Measurements from ENCODE around the gene PEMT. TPM values are rescaled to one million over a fixed set of nuclear protein-coding genes. Genes with fewer than 3 reads are reported as not detected.

PEMT gene
- total and polyA plus RNA-seq, 7 donors, result 5.3 to 21.9 (median 13.5) TPM

DNA sequence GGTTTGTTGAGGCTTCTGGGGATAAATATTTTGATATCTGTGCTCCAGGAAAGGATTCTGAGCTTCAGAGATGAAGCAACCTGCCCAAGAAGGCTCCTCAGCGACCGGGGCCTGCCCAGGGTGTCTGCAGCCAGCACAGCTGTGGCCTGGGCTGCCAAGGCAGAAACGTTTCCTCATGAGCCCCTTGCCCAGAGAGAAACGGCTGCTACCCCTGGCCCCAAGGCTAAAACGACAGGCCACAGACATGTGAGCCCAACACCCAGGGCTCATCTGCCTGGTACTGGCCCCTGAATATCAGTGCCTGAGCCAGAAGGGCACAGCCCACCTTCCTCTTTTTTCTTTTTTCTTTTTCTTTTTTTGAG, 49.9 kb downstream of the PEMT start:
- Histone ChIP-seq H3K9me3 (no peaks in the 10 kb centered on the region), H3K4me1 (peaks cover 0 to 14% (median under 1%) of the 10 kb centered on the region in 4 donors), H3K27ac (no peak overlapping the region), H3K27me3 (no peaks in the 10 kb centered on the region), H3K36me3 (no peaks in the 10 kb centered on the region), H3K4me3 (no peak overlapping the region)
- intact Hi-C loops (cut with DNase I), result no loop called here
- WGBS, 2 donors, result 77 to 84% methylated on average over 5 of the region's 5 CpGs
- TF ChIP-seq, protein P1, sequence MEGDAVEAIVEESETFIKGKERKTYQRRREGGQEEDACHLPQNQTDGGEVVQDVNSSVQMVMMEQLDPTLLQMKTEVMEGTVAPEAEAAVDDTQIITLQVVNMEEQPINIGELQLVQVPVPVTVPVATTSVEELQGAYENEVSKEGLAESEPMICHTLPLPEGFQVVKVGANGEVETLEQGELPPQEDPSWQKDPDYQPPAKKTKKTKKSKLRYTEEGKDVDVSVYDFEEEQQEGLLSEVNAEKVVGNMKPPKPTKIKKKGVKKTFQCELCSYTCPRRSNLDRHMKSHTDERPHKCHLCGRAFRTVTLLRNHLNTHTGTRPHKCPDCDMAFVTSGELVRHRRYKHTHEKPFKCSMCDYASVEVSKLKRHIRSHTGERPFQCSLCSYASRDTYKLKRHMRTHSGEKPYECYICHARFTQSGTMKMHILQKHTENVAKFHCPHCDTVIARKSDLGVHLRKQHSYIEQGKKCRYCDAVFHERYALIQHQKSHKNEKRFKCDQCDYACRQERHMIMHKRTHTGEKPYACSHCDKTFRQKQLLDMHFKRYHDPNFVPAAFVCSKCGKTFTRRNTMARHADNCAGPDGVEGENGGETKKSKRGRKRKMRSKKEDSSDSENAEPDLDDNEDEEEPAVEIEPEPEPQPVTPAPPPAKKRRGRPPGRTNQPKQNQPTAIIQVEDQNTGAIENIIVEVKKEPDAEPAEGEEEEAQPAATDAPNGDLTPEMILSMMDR (IDR thresholded peaks at IDR 0.05), result no peak
- TF ChIP-seq EP300 (IDR thresholded peaks at IDR 0.05), result no peak
- no peak for TF ChIP-seq POLR2AphosphoS5 (IDR thresholded peaks at IDR 0.05)
- no peak for TF ChIP-seq POLR2A (IDR thresholded peaks at IDR 0.05)
- DNase-seq, result no peak

DNA sequence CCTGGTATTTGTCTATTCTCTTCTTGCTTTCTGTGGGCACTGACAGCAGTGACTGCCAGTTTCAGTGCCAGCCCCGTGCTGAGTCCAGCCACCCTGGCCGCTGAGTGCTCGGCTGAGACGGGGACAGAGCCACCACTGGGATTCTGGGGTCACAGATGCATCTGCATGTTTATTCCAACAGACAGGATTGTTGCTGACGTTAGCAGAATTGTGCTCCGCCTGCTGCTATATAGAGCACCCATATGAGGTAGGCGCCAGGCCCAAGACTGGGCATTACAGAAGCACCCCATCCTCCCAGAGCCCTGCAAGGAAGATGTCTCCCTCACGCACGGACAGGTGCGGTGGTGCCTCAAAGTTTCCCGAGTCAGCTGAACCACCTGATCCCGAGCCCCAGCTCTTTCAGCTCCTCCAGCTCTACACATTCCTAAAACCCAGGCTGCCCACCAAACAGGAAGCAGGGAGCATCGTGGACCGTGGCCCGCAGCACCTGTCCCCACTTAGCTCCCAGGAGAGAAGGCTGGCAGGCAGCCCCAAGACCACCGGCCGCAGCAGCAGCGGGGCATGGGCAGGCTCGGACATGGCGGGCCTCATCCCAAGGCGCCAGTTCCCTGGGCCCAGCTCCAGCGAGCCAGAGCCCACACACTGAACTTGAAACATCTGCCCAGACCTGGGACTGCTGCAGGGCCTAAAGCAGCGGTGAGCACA, 50.4 kb downstream of the PEMT start:
- Histone ChIP-seq H3K4me3 (no peak overlapping the region), H3K36me3 (no peaks in the 10 kb centered on the region), H3K4me1 (peaks cover 0 to 20% (median 5%) of the 10 kb centered on the region in 4 donors), H3K9me3 (no peaks in the 10 kb centered on the region), H3K27ac (no peak overlapping the region), H3K27me3 (no peaks in the 10 kb centered on the region)
- TF ChIP-seq POLR2AphosphoS5 (IDR thresholded peaks at IDR 0.05) (no peak), EP300 (IDR thresholded peaks at IDR 0.05) (no peak), POLR2A (IDR thresholded peaks at IDR 0.05) (no peak)
- TF ChIP-seq, protein P1 (IDR thresholded peaks at IDR 0.05), result no peak
- DNase-seq, result no peak
- WGBS, 2 donors, result 86 to 87% methylated on average over 23 of the region's 23 CpGs
- intact Hi-C loops (cut with DNase I), result no loop called here

DNA sequence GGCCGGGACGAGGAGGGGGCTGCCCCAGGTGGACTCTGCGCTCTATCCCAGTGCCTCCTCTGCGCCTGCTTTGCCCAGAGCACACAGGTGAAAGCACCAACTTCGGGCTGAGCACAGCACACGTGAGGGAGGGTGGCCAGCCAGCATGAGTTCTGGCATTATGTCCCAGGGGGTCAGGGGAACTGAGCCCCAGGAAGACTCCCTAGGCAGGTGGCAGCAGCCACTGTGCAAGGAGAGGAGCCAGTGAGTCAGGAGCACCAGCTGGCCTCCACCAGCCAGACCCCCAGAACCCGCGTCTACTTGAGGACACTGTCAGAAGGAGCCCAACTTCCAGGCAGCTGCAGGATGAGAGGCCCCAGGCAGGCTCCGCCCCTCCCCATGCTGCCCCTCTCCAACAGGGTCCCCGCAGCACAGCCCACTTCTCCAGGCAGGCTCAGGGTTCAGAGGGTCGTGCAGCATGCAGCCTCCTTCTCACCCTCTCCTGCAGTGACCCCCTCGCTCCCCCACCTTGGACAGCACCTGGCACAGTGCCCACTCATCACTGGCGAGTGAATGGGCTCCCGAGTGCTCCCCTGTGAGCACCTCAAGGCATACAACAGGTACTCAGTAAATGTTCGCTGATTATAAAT, 51.1 kb downstream of the PEMT start:
- DNase-seq, result no peak
- no peaks in the 10 kb centered on the region for H3K36me3 ChIP-seq
- peak overlapping the region in 1 of 4 donors; percentile 43 for H3K27ac ChIP-seq
- no peaks in the 10 kb centered on the region for H3K9me3 ChIP-seq
- TF ChIP-seq POLR2A (IDR thresholded peaks at IDR 0.05) (no peak), EP300 (IDR thresholded peaks at IDR 0.05) (no peak), POLR2AphosphoS5 (IDR thresholded peaks at IDR 0.05) (no peak)
- TF ChIP-seq, protein P1 (IDR thresholded peaks at IDR 0.05), result no peak
- intact Hi-C loops (cut with DNase I), result no loop called here
- peaks cover 0 to 26% (median 11%) of the 10 kb centered on the region in 4 donors for H3K4me1 ChIP-seq
- 68 to 81% methylated on average over 15 of the region's 15 CpGs for WGBS, 2 donors
- H3K4me3 ChIP-seq, result no peak overlapping the region
- no peaks in the 10 kb centered on the region for H3K27me3 ChIP-seq

DNA sequence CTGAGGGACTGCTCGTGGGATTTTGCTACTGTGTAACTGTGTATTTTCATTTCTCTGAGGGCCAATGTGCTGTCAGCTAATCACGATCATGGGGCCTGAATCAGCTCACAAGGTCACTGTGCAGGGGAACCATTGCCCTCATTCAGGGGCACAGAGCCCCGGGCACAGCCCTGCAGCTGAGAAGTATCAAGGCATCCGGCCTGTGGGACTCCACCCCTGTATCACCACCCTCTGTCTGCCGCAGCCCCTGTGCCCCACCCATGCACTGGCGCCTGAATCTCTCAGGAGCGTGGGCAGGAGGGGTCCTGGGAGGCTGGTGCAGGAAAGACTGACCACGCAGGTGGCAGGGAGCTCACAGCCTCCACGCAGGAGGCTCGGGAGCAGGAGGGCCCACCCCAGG, 51.9 kb downstream of the PEMT start:
- no peak for DNase-seq
- H3K27me3 ChIP-seq, result no peaks in the 10 kb centered on the region
- intact Hi-C loops (cut with DNase I), result no loop called here
- peak overlapping the region in 2 of 4 donors; percentile 20 to 43 for H3K27ac ChIP-seq
- no peaks in the 10 kb centered on the region for H3K36me3 ChIP-seq
- TF ChIP-seq, protein P1 (IDR thresholded peaks at IDR 0.05), result no peak
- TF ChIP-seq POLR2A (IDR thresholded peaks at IDR 0.05) (no peak), POLR2AphosphoS5 (IDR thresholded peaks at IDR 0.05) (no peak), EP300 (IDR thresholded peaks at IDR 0.05) (no peak)
- H3K9me3 ChIP-seq, result no peaks in the 10 kb centered on the region
- WGBS, 2 donors, result 26 to 72% methylated on average over 10 of the region's 10 CpGs
- H3K4me1 ChIP-seq, result peaks cover 0 to 26% (median 11%) of the 10 kb centered on the region in 4 donors
- H3K4me3 ChIP-seq, result no peak overlapping the region

Data from sigmoid colon (tissue), 7 donors.